Esophagus squamous epithelium (tissue), 4 donors: Measurements from ENCODE around the gene THAP4.

Experiments
- CTCF ChIP-seq, 6 experiments: fragments of 450-650 bp in 4 of 6; fragments of 200-600 bp in 2 of 6; sonication (generic) in 2 of 6; IDR thresholded peaks; one replicate each; pipeline ENCODE4 v1.5.1; 2016 to 2019; ENCODE audit warnings: antibody characterized with exemption in 6 of 6, mild to moderate bottlenecking in 4 of 6, moderate library complexity in 4 of 6
- POLR2A ChIP-seq, 4 donors: fragments of 450-650 bp; IDR thresholded peaks; one replicate each; pipeline ENCODE4 v1.6.1; 2017; ENCODE audit warnings: antibody characterized with exemption in 4 of 4, mild to moderate bottlenecking in 4 of 4, moderate library complexity in 3 of 4

GRCh38 chr2:241648453-241648852 is 11.5 kb upstream of the THAP4 start:
- TF ChIP-seq CTCF (IDR thresholded peaks at IDR 0.05) (no peak), POLR2A (IDR thresholded peaks at IDR 0.05) (no peak)
